ENCODE results near the gene ZSWIM9. TPM values are rescaled to one million over a fixed set of nuclear protein-coding genes. Genes with fewer than 3 reads are reported as not detected.
"Not testable (repeated sequence)": the region's sequence is repeated elsewhere in the genome, so short reads cannot be mapped to it uniquely, and the experiment has no call there.

The ZSWIM9 gene
- total and polyA plus RNA-seq, 4 donors: 1.8 to 13.2 (median 6.2) TPM

DNA sequence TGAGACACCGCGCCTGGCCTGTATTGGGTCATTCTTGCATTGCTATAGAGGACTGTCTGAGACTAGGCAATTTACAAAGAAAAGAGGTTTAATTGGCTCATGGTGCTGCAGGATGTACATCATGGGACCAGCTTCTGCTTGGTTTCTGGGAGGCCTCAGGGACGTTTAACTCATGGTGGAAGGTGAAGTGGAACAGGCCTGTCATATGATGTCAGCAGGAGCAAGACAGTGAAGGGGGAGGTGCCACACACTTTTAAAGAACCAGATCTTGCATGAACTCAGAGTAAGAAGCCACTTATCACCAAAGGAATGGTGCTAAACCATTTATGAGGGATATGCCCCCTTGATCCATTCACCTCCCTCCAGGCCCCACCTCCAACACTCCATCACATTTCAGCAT lies 66.6 kb downstream of the ZSWIM9 start:
- Histone ChIP-seq H3K4me1 (ENCODE audit: control insufficient read depth, insufficient read depth, low read length) (no peaks in the 10 kb centered on the region), H3K27me3 (ENCODE audit: control insufficient read depth, insufficient read depth, low read length) (no peaks in the 10 kb centered on the region), H3K36me3 (ENCODE audit: control insufficient read depth, insufficient read depth, low read length) (peaks cover 13% of the 10 kb centered on the region), H3K4me3 (ENCODE audit: low read depth, low read length) (no peak overlapping the region), H3K9me3 (ENCODE audit: control insufficient read depth, insufficient read depth, low read length) (no peaks in the 10 kb centered on the region), H3K27ac (ENCODE audit: low read depth, low read length) (no peak overlapping the region)
- DNase-seq (ENCODE audit: low read depth in 4 of 6, low spot score in 6 of 6): no peak
- 89% methylated on average over 3 of the region's 3 CpGs for WGBS (ENCODE audit: insufficient coverage)

DNA sequence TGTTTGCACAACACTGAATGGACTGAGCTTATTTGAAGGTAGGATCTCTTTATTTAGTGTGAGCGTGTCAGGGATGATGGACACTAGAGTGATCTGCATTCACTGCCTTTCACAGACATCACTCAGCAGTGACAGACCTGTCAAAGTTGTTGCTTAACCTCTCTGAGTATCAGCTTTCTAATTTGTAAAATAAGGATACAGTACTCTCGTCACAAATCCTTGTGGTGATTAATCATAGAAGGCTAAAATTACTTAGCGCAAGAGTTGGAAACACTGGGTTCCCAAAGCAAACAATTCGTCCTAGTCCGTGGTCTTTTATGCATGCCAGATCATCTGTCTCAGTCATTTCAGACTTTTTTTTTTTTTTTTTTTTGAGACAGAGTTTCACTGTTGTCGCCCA lies 68.6 kb downstream of the ZSWIM9 start:
- Histone ChIP-seq H3K27ac (ENCODE audit: low read depth, low read length) (no peak overlapping the region), H3K9me3 (ENCODE audit: control insufficient read depth, insufficient read depth, low read length) (no peaks in the 10 kb centered on the region), H3K36me3 (ENCODE audit: control insufficient read depth, insufficient read depth, low read length) (peaks cover 9% of the 10 kb centered on the region), H3K4me1 (ENCODE audit: control insufficient read depth, insufficient read depth, low read length) (no peaks in the 10 kb centered on the region), H3K4me3 (ENCODE audit: low read depth, low read length) (no peak overlapping the region), H3K27me3 (ENCODE audit: control insufficient read depth, insufficient read depth, low read length) (no peaks in the 10 kb centered on the region)
- no peak for DNase-seq (ENCODE audit: low read depth in 4 of 6, low spot score in 6 of 6)
- WGBS (ENCODE audit: insufficient coverage): 94% methylated on average over 3 of the region's 6 CpGs

DNA sequence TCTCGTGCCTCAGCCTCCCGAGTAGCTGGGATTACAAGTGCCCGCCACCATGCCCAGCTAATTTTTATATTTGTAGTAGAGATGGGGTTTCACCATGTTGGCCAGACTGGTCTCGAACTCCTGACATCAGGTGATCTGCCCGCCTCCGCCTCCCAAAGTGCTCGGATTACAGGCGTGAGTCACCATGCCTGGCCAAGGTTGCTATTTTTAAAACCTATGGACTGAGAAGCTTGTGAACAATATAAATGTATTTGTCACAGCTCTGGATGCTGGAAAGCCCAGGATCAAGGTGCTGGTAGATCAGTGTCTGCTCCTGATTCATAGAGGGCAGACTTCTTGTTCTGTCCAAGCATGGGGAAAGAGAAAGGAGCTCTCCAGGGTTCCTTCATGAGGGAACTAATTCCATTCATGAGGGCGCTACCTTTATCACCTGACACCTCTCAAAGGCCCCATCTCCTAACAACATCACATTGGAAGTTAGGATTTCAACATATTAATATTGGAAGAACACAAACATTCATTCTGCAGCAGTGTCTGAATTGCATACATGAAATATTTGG lies 69.2 kb downstream of the ZSWIM9 start:
- Histone ChIP-seq H3K4me3 (ENCODE audit: low read depth, low read length) (no peak overlapping the region), H3K27ac (ENCODE audit: low read depth, low read length) (no peak overlapping the region), H3K4me1 (ENCODE audit: control insufficient read depth, insufficient read depth, low read length) (no peaks in the 10 kb centered on the region), H3K36me3 (ENCODE audit: control insufficient read depth, insufficient read depth, low read length) (peaks cover 9% of the 10 kb centered on the region), H3K9me3 (ENCODE audit: control insufficient read depth, insufficient read depth, low read length) (no peaks in the 10 kb centered on the region), H3K27me3 (ENCODE audit: control insufficient read depth, insufficient read depth, low read length) (no peaks in the 10 kb centered on the region)
- 100% methylated on average over 8 of the region's 9 CpGs for WGBS (ENCODE audit: insufficient coverage)
- no peak for DNase-seq (ENCODE audit: low read depth in 4 of 6, low spot score in 6 of 6)

DNA sequence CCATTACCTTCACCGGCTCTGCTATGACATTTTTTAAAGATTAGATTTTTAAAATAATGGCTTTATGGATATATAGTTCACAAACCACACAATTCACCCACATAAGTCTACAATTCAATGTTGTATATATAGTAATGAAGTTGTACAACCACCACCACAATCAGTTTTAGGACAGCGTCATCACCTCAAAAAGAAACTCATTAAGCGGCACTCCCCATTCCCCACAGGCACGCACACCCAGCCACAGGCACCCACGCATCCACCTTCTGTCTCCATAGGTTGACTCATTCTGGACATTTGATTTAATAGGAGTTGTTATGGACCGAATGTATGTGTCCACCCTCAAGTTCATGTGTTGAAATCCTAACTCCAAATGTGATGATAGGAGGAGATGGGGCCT lies 71.3 kb downstream of the ZSWIM9 start:
- not testable (repeated sequence) for H3K4me1 ChIP-seq (ENCODE audit: control insufficient read depth, insufficient read depth, low read length); H3K27ac ChIP-seq (ENCODE audit: low read depth, low read length); H3K4me3 ChIP-seq (ENCODE audit: low read depth, low read length); H3K27me3 ChIP-seq (ENCODE audit: control insufficient read depth, insufficient read depth, low read length); H3K9me3 ChIP-seq (ENCODE audit: control insufficient read depth, insufficient read depth, low read length); DNase-seq (ENCODE audit: low read depth in 4 of 6, low spot score in 6 of 6); H3K36me3 ChIP-seq (ENCODE audit: control insufficient read depth, insufficient read depth, low read length)
- 100% methylated on average over 1 of the region's 6 CpGs for WGBS (ENCODE audit: insufficient coverage)

DNA sequence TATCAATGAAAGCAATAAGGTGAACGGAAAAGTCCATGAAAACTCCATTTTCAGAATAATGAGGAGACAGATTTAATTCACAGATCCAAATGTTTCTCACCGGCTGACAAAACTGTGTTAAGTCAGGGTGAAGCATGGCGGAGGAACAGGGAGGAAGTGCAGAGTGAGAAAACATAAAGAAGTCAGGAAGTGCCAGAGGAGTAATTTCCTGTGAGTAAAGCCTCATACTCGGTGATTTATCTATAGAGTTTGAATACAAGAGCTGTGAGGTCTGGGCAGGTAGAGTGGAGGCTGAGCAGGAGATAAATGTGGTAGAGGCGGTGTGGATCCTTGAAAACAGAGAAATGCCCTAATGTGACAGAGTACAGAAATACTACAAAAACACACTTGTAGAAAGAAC lies 73.8 kb downstream of the ZSWIM9 start:
- Histone ChIP-seq H3K4me3 (ENCODE audit: low read depth, low read length) (no peak overlapping the region), H3K27me3 (ENCODE audit: control insufficient read depth, insufficient read depth, low read length) (no peaks in the 10 kb centered on the region), H3K27ac (ENCODE audit: low read depth, low read length) (no peak overlapping the region), H3K36me3 (ENCODE audit: control insufficient read depth, insufficient read depth, low read length) (peaks cover 5% of the 10 kb centered on the region), H3K9me3 (ENCODE audit: control insufficient read depth, insufficient read depth, low read length) (no peaks in the 10 kb centered on the region), H3K4me1 (ENCODE audit: control insufficient read depth, insufficient read depth, low read length) (no peaks in the 10 kb centered on the region)
- peak in 1 of 6 donors; percentile 20 for DNase-seq (ENCODE audit: low read depth in 4 of 6, low spot score in 6 of 6)
- 74% methylated on average over 3 of the region's 5 CpGs for WGBS (ENCODE audit: insufficient coverage)

DNA sequence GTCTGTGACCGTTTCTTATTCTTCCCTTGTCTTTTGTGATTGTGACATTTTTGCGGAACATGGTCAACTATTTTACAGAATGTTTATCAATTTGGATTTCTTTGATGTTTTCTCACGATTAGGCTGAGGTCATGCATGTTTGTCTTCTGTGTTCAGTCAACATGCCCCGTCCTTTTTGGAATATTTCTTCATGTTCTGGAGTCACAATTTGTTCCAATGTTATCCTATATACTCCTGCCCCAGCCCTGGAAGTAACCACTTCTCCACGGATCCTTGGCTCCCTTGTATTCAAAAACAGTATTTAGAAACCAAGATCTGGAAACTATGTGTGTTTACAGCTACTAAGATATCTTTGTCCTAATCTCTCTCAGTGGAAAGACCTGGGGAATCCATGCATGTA lies 75.6 kb downstream of the ZSWIM9 start:
- Histone ChIP-seq H3K27ac (ENCODE audit: low read depth, low read length) (no peak overlapping the region), H3K4me1 (ENCODE audit: control insufficient read depth, insufficient read depth, low read length) (no peaks in the 10 kb centered on the region), H3K36me3 (ENCODE audit: control insufficient read depth, insufficient read depth, low read length) (peaks cover 2% of the 10 kb centered on the region), H3K27me3 (ENCODE audit: control insufficient read depth, insufficient read depth, low read length) (no peaks in the 10 kb centered on the region), H3K4me3 (ENCODE audit: low read depth, low read length) (no peak overlapping the region), H3K9me3 (ENCODE audit: control insufficient read depth, insufficient read depth, low read length) (no peaks in the 10 kb centered on the region)
- WGBS (ENCODE audit: insufficient coverage): 100% methylated on average over 1 of the region's 5 CpGs
- DNase-seq (ENCODE audit: low read depth in 4 of 6, low spot score in 6 of 6): no peak

DNA sequence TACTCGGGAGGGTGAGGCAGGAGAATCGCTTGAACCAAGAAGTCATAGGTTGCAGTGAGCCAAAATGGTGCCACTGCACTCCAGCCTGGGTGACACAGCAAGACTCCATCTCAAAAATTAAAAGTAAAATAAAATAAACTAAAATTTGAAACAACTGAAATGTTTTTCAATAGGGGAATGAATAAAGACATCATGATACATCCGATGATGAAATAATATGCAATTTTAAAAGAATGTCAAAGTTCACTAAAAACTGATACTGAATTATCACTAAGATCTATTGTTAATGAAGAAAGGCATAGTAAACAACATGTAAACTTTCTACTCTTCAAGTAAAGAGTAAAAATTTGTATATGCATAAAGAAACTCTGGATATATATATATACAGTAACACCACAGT lies 76.7 kb downstream of the ZSWIM9 start:
- Histone ChIP-seq H3K4me3 (ENCODE audit: low read depth, low read length) (no peak overlapping the region), H3K36me3 (ENCODE audit: control insufficient read depth, insufficient read depth, low read length) (peaks cover 2% of the 10 kb centered on the region), H3K27me3 (ENCODE audit: control insufficient read depth, insufficient read depth, low read length) (no peaks in the 10 kb centered on the region), H3K9me3 (ENCODE audit: control insufficient read depth, insufficient read depth, low read length) (no peaks in the 10 kb centered on the region), H3K4me1 (ENCODE audit: control insufficient read depth, insufficient read depth, low read length) (no peaks in the 10 kb centered on the region), H3K27ac (ENCODE audit: low read depth, low read length) (no peak overlapping the region)
- 100% methylated on average over 2 of the region's 3 CpGs for WGBS (ENCODE audit: insufficient coverage)
- DNase-seq (ENCODE audit: low read depth in 4 of 6, low spot score in 6 of 6): no peak

Other genes with a start within 250 kb of the ZSWIM9 start
- gene BSPH1, start 178.5 kb upstream of the ZSWIM9 start, total RNA-seq: under 1 TPM in 1 of 2 donors, not detected in 1; 0.50 TPM
- gene BSPH1, start 178.5 kb upstream of the ZSWIM9 start, polyA plus RNA-seq (ENCODE audit: insufficient read length in 2 of 2): not detected
- gene ELSPBP1, start 176.0 kb upstream of the ZSWIM9 start, total RNA-seq: under 1 TPM in 1 of 2 donors, not detected in 1; 0.40 TPM
- gene ELSPBP1, start 176.0 kb upstream of the ZSWIM9 start, polyA plus RNA-seq (ENCODE audit: insufficient read length in 2 of 2): under 1 TPM; 0.29 to 0.48 TPM
- gene CABP5, start 126.6 kb upstream of the ZSWIM9 start, total RNA-seq: not detected
- not detected for gene CABP5, start 126.6 kb upstream of the ZSWIM9 start, polyA plus RNA-seq (ENCODE audit: insufficient read length in 2 of 2)
- 10 to 100 TPM; 10.4 to 24.8 TPM for gene PLA2G4C, start 59.9 kb upstream of the ZSWIM9 start, total RNA-seq
- gene PLA2G4C, start 59.9 kb upstream of the ZSWIM9 start, polyA plus RNA-seq (ENCODE audit: insufficient read length in 2 of 2): 10 to 100 TPM; 12.1 to 16.3 TPM
- 10 to 100 TPM; 21.7 to 37.3 TPM for gene LIG1, start 336 bp upstream of the ZSWIM9 start, total RNA-seq
- 10 to 100 TPM; 65.1 to 75.7 TPM for gene LIG1, start 336 bp upstream of the ZSWIM9 start, polyA plus RNA-seq (ENCODE audit: insufficient read length in 2 of 2)
- 10 to 100 TPM; 35.8 to 48.4 TPM for gene CARD8, start 85.2 kb downstream of the ZSWIM9 start, total RNA-seq
- gene CARD8, start 85.2 kb downstream of the ZSWIM9 start, polyA plus RNA-seq (ENCODE audit: insufficient read length in 2 of 2): 10 to 100 TPM; 42.7 to 45.7 TPM
- gene ZNF114, start 99.4 kb downstream of the ZSWIM9 start, total RNA-seq: 10 to 100 TPM in 1 of 2 donors, 1 to 10 TPM in 1; 7.2 to 13.6 TPM
- gene ZNF114, start 99.4 kb downstream of the ZSWIM9 start, polyA plus RNA-seq (ENCODE audit: insufficient read length in 2 of 2): 1 to 10 TPM; 6.2 to 6.3 TPM
- gene EMP3, start 154.9 kb downstream of the ZSWIM9 start, total RNA-seq: 10 to 100 TPM; 31.6 to 77.1 TPM
- 10 to 100 TPM; 29.7 to 64.9 TPM for gene EMP3, start 154.9 kb downstream of the ZSWIM9 start, polyA plus RNA-seq (ENCODE audit: insufficient read length in 2 of 2)
- 1 to 10 TPM; 3.5 to 6.7 TPM for gene TMEM143, start 193.3 kb downstream of the ZSWIM9 start, total RNA-seq
- gene TMEM143, start 193.3 kb downstream of the ZSWIM9 start, polyA plus RNA-seq (ENCODE audit: insufficient read length in 2 of 2): 10 to 100 TPM; 10.0 to 14.7 TPM
- gene SYNGR4, start 193.7 kb downstream of the ZSWIM9 start, total RNA-seq: not detected
- gene SYNGR4, start 193.7 kb downstream of the ZSWIM9 start, polyA plus RNA-seq (ENCODE audit: insufficient read length in 2 of 2): under 1 TPM; 0.35 to 0.76 TPM
- 10 to 100 TPM; 44.6 to 86.8 TPM for gene KDELR1, start 220.9 kb downstream of the ZSWIM9 start, total RNA-seq
- 100 to 1,000 TPM; 125 to 141 TPM for gene KDELR1, start 220.9 kb downstream of the ZSWIM9 start, polyA plus RNA-seq (ENCODE audit: insufficient read length in 2 of 2)
- 1 to 10 TPM; 2.6 to 6.3 TPM for gene GRIN2D, start 223.0 kb downstream of the ZSWIM9 start, total RNA-seq
- 10 to 100 TPM; 30.9 to 32.0 TPM for gene GRIN2D, start 223.0 kb downstream of the ZSWIM9 start, polyA plus RNA-seq (ENCODE audit: insufficient read length in 2 of 2)